ENCODE results near the gene EPHB3. TPM values are rescaled to one million over a fixed set of nuclear protein-coding genes. Genes with fewer than 3 reads are reported as not detected.

Gene EPHB3
- polyA plus RNA-seq: 10 to 100 TPM; 24.6 to 27.7 TPM

- H3K4me1 ChIP-seq (ENCODE audit: control insufficient read depth in 2 of 2, insufficient read depth in 2 of 2, low read length in 1 of 2): peaks cover 5 to 24% of the 10 kb centered on the region in 2 donors
- peak within 1 kb of the TSS; percentile 74 to 77 for H3K4me3 ChIP-seq (ENCODE audit: low read depth in 1 of 2, low read length in 2 of 2)
- H3K27me3 ChIP-seq (ENCODE audit: control insufficient read depth in 1 of 2, insufficient read depth in 2 of 2, low read length in 2 of 2): no peaks in the 10 kb centered on the region
- peaks cover 0 to 6% of the 10 kb centered on the region in 2 donors for H3K36me3 ChIP-seq (ENCODE audit: control insufficient read depth in 2 of 2, insufficient read depth in 2 of 2, low read length in 1 of 2)
- H3K27ac ChIP-seq (ENCODE audit: low read depth in 2 of 2, low read length in 1 of 2): peak within 1 kb of the TSS; percentile 87 to 95
- 1% methylated on average over 62 of the region's 62 CpGs for WGBS, 2 donors
- no peaks in the 10 kb centered on the region for H3K9me3 ChIP-seq (ENCODE audit: control insufficient read depth in 2 of 2, insufficient read depth in 1 of 2, low read depth in 1 of 2, low read length in 1 of 2)
Observed at GRCh38 chr3:184561061-184561912, at the start of gene EPHB3. TSS of gene EPHB3 (plus strand) at chr3:184561785. CDS start at chr3:184562236, 451 bp downstream.

GRCh38 chr3:184512621-184513020, 49.0 kb upstream of the EPHB3 start:
- 84% methylated on average over 7 of the region's 7 CpGs for WGBS, 2 donors

DNA sequence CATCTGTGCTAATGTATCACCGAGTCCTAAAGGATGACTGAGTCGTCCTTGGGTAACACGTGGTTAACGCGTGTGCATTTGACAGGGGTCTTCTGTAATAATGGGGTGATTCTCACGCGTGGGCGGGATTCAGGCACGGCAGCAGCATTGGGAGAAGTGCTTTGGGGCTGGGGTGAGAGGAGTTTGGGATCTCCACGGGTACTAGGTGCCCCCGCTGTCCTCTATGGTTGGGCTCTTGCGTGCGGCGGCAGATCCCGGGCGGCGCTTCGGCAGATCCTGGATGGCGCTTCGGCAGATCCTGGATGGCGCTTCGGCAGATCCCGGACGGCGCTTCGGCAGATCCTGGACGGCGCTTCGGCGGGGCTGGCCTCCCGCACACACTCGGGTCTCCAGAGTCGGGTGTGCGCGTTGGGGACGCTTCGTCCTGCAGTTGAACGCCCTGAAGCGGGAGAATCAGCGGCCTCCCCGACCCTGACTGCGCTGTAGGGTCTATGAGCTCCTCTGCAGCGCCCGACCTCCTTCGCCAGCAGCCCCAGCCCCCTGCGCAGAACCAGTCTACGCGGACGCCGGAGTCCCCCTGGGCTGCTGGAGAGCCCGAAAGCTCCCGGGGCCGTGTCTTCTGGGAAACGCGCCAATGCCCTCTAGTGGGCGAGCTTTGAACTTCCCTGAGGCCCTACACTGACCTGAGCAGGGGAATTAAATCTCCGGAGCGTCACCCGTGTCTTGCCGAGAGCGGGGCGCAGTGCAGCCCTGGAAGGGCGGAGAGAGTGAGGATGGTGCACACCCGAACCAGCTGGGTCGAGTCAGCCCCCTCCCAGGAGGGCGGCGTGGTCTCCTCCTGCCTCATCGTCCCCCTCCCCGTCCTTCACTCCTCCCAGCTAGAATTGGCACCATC, 48.1 kb upstream of the EPHB3 start:
- Histone ChIP-seq H3K36me3 (ENCODE audit: control insufficient read depth in 2 of 2, insufficient read depth in 2 of 2, low read length in 1 of 2) (no peaks in the 10 kb centered on the region), H3K4me3 (ENCODE audit: low read depth in 1 of 2, low read length in 2 of 2) (peak overlapping the region; percentile 35 to 52), H3K4me1 (ENCODE audit: control insufficient read depth in 2 of 2, insufficient read depth in 2 of 2, low read length in 1 of 2) (no peaks in the 10 kb centered on the region), H3K27ac (ENCODE audit: low read depth in 2 of 2, low read length in 1 of 2) (no peak overlapping the region), H3K9me3 (ENCODE audit: control insufficient read depth in 2 of 2, insufficient read depth in 1 of 2, low read depth in 1 of 2, low read length in 1 of 2) (no peaks in the 10 kb centered on the region), H3K27me3 (ENCODE audit: control insufficient read depth in 1 of 2, insufficient read depth in 2 of 2, low read length in 2 of 2) (no peaks in the 10 kb centered on the region)
- whole genome bisulfite sequencing, 2 donors: 3 to 4% methylated on average over 66 to 69 of the region's 69 CpGs

More at GRCh38 chr3:184512621-184513020, 49.0 kb upstream of the EPHB3 start:
- Histone ChIP-seq H3K4me1 (ENCODE audit: control insufficient read depth in 2 of 2, insufficient read depth in 2 of 2, low read length in 1 of 2) (peaks cover 0 to 2% of the 10 kb centered on the region in 2 donors), H3K9me3 (ENCODE audit: control insufficient read depth in 2 of 2, insufficient read depth in 1 of 2, low read depth in 1 of 2, low read length in 1 of 2) (no peaks in the 10 kb centered on the region), H3K4me3 (ENCODE audit: low read depth in 1 of 2, low read length in 2 of 2) (no peak overlapping the region), H3K27ac (ENCODE audit: low read depth in 2 of 2, low read length in 1 of 2) (no peak overlapping the region), H3K27me3 (ENCODE audit: control insufficient read depth in 1 of 2, insufficient read depth in 2 of 2, low read length in 2 of 2) (no peaks in the 10 kb centered on the region), H3K36me3 (ENCODE audit: control insufficient read depth in 2 of 2, insufficient read depth in 2 of 2, low read length in 1 of 2) (no peaks in the 10 kb centered on the region)

- Histone ChIP-seq H3K4me3 (ENCODE audit: low read depth in 1 of 2, low read length in 2 of 2) (no peak overlapping the region), H3K4me1 (ENCODE audit: control insufficient read depth in 2 of 2, insufficient read depth in 2 of 2, low read length in 1 of 2) (no peaks in the 10 kb centered on the region), H3K27ac (ENCODE audit: low read depth in 2 of 2, low read length in 1 of 2) (no peak overlapping the region), H3K36me3 (ENCODE audit: control insufficient read depth in 2 of 2, insufficient read depth in 2 of 2, low read length in 1 of 2) (no peaks in the 10 kb centered on the region), H3K27me3 (ENCODE audit: control insufficient read depth in 1 of 2, insufficient read depth in 2 of 2, low read length in 2 of 2) (no peaks in the 10 kb centered on the region), H3K9me3 (ENCODE audit: control insufficient read depth in 2 of 2, insufficient read depth in 1 of 2, low read depth in 1 of 2, low read length in 1 of 2) (no peaks in the 10 kb centered on the region)
- whole genome bisulfite sequencing, 2 donors: 36% methylated on average over 10 of the region's 10 CpGs
Observed at GRCh38 chr3:184514171-184514490, 47.5 kb upstream of the EPHB3 start.

GRCh38 chr3:184523825-184524615, 37.6 kb upstream of the EPHB3 start:
- Histone ChIP-seq H3K27me3 (ENCODE audit: control insufficient read depth in 1 of 2, insufficient read depth in 2 of 2, low read length in 2 of 2) (peaks cover 0 to 3% of the 10 kb centered on the region in 2 donors), H3K9me3 (ENCODE audit: control insufficient read depth in 2 of 2, insufficient read depth in 1 of 2, low read depth in 1 of 2, low read length in 1 of 2) (no peaks in the 10 kb centered on the region), H3K36me3 (ENCODE audit: control insufficient read depth in 2 of 2, insufficient read depth in 2 of 2, low read length in 1 of 2) (no peaks in the 10 kb centered on the region), H3K4me1 (ENCODE audit: control insufficient read depth in 2 of 2, insufficient read depth in 2 of 2, low read length in 1 of 2) (peaks cover 0 to 3% of the 10 kb centered on the region in 2 donors), H3K27ac (ENCODE audit: low read depth in 2 of 2, low read length in 1 of 2) (no peak overlapping the region), H3K4me3 (ENCODE audit: low read depth in 1 of 2, low read length in 2 of 2) (no peak overlapping the region)
- 35 to 40% methylated on average over 7 of the region's 7 CpGs for WGBS, 2 donors

DNA sequence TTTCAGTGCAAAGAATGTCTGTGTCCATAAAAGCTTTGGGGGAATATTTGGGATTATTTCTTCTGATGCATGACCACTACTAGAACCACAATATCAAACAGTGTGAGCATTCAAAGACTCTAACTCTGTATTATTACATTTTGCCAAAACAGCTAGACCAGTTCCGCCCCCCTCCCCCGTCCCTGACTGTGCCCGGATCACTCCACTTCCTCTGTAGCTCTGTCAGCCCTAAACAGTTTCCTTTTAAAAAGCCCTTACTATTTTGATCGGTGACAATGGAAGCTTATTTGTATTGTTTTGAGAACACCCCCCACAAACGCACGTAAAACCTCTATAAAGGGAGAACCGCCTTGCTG, 36.6 kb upstream of the EPHB3 start:
- peak overlapping the region; percentile 34 to 58 for H3K4me3 ChIP-seq (ENCODE audit: low read depth in 1 of 2, low read length in 2 of 2)
- H3K9me3 ChIP-seq (ENCODE audit: control insufficient read depth in 2 of 2, insufficient read depth in 1 of 2, low read depth in 1 of 2, low read length in 1 of 2): no peaks in the 10 kb centered on the region
- peaks cover 0 to 3% of the 10 kb centered on the region in 2 donors for H3K4me1 ChIP-seq (ENCODE audit: control insufficient read depth in 2 of 2, insufficient read depth in 2 of 2, low read length in 1 of 2)
- 1 to 2% methylated on average over 7 of the region's 7 CpGs for WGBS, 2 donors
- peaks cover 0 to 3% of the 10 kb centered on the region in 2 donors for H3K27me3 ChIP-seq (ENCODE audit: control insufficient read depth in 1 of 2, insufficient read depth in 2 of 2, low read length in 2 of 2)
- no peaks in the 10 kb centered on the region for H3K36me3 ChIP-seq (ENCODE audit: control insufficient read depth in 2 of 2, insufficient read depth in 2 of 2, low read length in 1 of 2)
- H3K27ac ChIP-seq (ENCODE audit: low read depth in 2 of 2, low read length in 1 of 2): no peak overlapping the region

DNA sequence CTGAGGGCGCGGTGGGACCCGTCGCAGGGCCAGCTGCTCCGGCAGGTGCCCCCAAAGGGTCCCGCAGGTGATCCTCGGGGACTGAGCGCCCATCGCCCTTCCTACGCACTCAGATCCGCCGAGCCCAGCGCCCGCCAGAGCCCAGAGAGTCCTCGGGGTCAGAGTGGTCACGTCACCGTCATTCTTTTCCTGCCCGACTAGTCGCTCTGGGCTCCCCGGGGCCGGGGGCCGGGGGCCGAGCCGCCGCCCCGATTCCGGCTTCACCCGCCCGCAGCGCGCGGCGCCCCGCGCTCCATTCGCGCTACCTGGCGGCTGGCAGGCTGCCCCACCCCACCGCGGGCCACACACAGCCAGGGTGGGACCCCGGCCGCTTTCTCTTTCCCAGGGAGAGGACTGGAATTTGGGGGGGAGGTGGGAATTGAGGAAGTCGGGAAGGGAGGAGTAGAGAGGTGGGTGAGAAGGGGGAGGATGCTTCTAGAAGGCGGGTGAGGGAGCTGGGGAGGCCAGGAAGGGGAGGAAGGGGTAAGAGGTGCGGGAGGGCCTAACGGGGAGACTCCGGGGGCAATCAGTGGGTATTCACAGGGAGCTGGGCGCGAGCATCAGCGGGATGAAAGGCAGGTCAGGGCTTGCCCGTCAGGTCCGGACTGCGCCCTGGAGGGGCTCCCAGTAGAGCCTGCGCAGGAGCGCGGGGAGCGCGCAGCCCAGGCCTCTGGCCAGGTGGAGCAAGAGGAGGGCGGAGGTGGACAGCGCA, 36.1 kb upstream of the EPHB3 start:
- Histone ChIP-seq H3K27me3 (ENCODE audit: control insufficient read depth in 1 of 2, insufficient read depth in 2 of 2, low read length in 2 of 2) (peaks cover 0 to 3% of the 10 kb centered on the region in 2 donors), H3K4me3 (ENCODE audit: low read depth in 1 of 2, low read length in 2 of 2) (peak overlapping the region; percentile 34 to 58), H3K27ac (ENCODE audit: low read depth in 2 of 2, low read length in 1 of 2) (no peak overlapping the region), H3K36me3 (ENCODE audit: control insufficient read depth in 2 of 2, insufficient read depth in 2 of 2, low read length in 1 of 2) (no peaks in the 10 kb centered on the region), H3K9me3 (ENCODE audit: control insufficient read depth in 2 of 2, insufficient read depth in 1 of 2, low read depth in 1 of 2, low read length in 1 of 2) (no peaks in the 10 kb centered on the region), H3K4me1 (ENCODE audit: control insufficient read depth in 2 of 2, insufficient read depth in 2 of 2, low read length in 1 of 2) (peaks cover 0 to 3% of the 10 kb centered on the region in 2 donors)
- WGBS, 2 donors: 2 to 3% methylated on average over 54 to 60 of the region's 60 CpGs

- Histone ChIP-seq H3K9me3 (ENCODE audit: control insufficient read depth in 2 of 2, insufficient read depth in 1 of 2, low read depth in 1 of 2, low read length in 1 of 2) (no peaks in the 10 kb centered on the region), H3K4me1 (ENCODE audit: control insufficient read depth in 2 of 2, insufficient read depth in 2 of 2, low read length in 1 of 2) (peaks cover 0 to 3% of the 10 kb centered on the region in 2 donors), H3K27me3 (ENCODE audit: control insufficient read depth in 1 of 2, insufficient read depth in 2 of 2, low read length in 2 of 2) (peaks cover 0 to 3% of the 10 kb centered on the region in 2 donors), H3K27ac (ENCODE audit: low read depth in 2 of 2, low read length in 1 of 2) (no peak overlapping the region), H3K36me3 (ENCODE audit: control insufficient read depth in 2 of 2, insufficient read depth in 2 of 2, low read length in 1 of 2) (no peaks in the 10 kb centered on the region), H3K4me3 (ENCODE audit: low read depth in 1 of 2, low read length in 2 of 2) (no peak overlapping the region)
- 16 to 23% methylated on average over 12 of the region's 12 CpGs for WGBS, 2 donors
Observed at GRCh38 chr3:184526088-184526433, 35.5 kb upstream of the EPHB3 start.

All from esophagus (tissue), 2 donors.